ENCODE results near the gene ZNF565. TPM values are rescaled to one million over a fixed set of nuclear protein-coding genes. Genes with fewer than 3 reads are reported as not detected.

The ZNF565 gene
- polyA plus RNA-seq, 1 of the 3 experiments (the other 2 are of a cell fraction), result 1.5 TPM

- Histone ChIP-seq H3K27ac (ENCODE audit: low read depth in 2 of 2, low read length in 1 of 2) (peak overlapping the region in 1 of 2 experiments; percentile 66; a peak in 2 of 4 replicates), H3K4me3 (ENCODE audit: low read depth in 2 of 2, low read length in 1 of 2) (no peak overlapping the region), H4K20me1 (ENCODE audit: insufficient read depth) (peaks cover 85% of the 10 kb centered on the region), H3K9ac (no peak overlapping the region; the same call in 1 of the 2 replicates), H3K4me2 (peak overlapping the region; percentile 53), H3K9me2 (no peaks in the 10 kb centered on the region), H3K9me3 (no peaks in the 10 kb centered on the region), H3K36me3 (replicated peaks in 1 of 2; ENCODE audit: control insufficient read depth in 1 of 2, insufficient read depth in 2 of 2, low read length in 1 of 2) (peaks cover 47 to 93% of the 10 kb centered on the region in 2 experiments), H3F3A (replicated peaks; ENCODE audit: insufficient read depth) (peaks cover 28% of the 10 kb centered on the region), H3K79me2 (ENCODE audit: insufficient read depth) (peaks cover 98% of the 10 kb centered on the region), H3K27me3 (ENCODE audit: insufficient read depth) (no peaks in the 10 kb centered on the region), H2AFZ (ENCODE audit: low read depth) (no peak overlapping the region), H3K4me1 (ENCODE audit: control insufficient read depth in 1 of 2, insufficient read depth in 2 of 2, low read depth in 1 of 2, low read length in 1 of 2) (peaks cover 0 to 19% of the 10 kb centered on the region in 2 experiments; a peak in 2 of 4 replicates)
- POLR2A ChIA-PET, result no interaction called here
- CTCF ChIA-PET, result no interaction called here
- peak; percentile 73; the same call in 1 of the 2 replicates for TF ChIP-seq MEF2A (IDR thresholded peaks at IDR 0.05; ENCODE audit: borderline replicate concordance, low read depth)
- peak; percentile 13; the same call in 1 of the 2 replicates for TF ChIP-seq JUND (IDR thresholded peaks at IDR 0.05)
- no peak for TF ChIP-seq MXI1 (IDR thresholded peaks at IDR 0.05; ENCODE audit: low read depth, low read length)
- peak; percentile 58 for TF ChIP-seq TCF12 (IDR thresholded peaks at IDR 0.05)
- 71% methylated on average over 5 of the region's 5 CpGs for WGBS (ENCODE audit: low lambda C conversion rate)
- no peak for DNase-seq
Observed at GRCh38 chr19:36225219-36225892, 10.9 kb upstream of the ZNF565 start.

GRCh38 chr19:36222503-36222902, 8.0 kb upstream of the ZNF565 start:
- Histone ChIP-seq H3K9me2 (no peaks in the 10 kb centered on the region), H3K27me3 (ENCODE audit: insufficient read depth) (no peaks in the 10 kb centered on the region), H3K4me2 (no peak overlapping the region), H2AFZ (ENCODE audit: low read depth) (no peak overlapping the region), H3K27ac (ENCODE audit: low read depth in 2 of 2, low read length in 1 of 2) (no peak overlapping the region), H3K4me3 (ENCODE audit: low read depth in 2 of 2, low read length in 1 of 2) (no peak overlapping the region), H4K20me1 (ENCODE audit: insufficient read depth) (peaks cover 88% of the 10 kb centered on the region), H3K9me3 (no peaks in the 10 kb centered on the region), H3K36me3 (replicated peaks in 1 of 2; ENCODE audit: control insufficient read depth in 1 of 2, insufficient read depth in 2 of 2, low read length in 1 of 2) (peaks cover 23 to 84% of the 10 kb centered on the region in 2 experiments), H3K9ac (no peak overlapping the region), H3F3A (replicated peaks; ENCODE audit: insufficient read depth) (peaks cover 28% of the 10 kb centered on the region), H3K4me1 (ENCODE audit: control insufficient read depth in 1 of 2, insufficient read depth in 2 of 2, low read depth in 1 of 2, low read length in 1 of 2) (peaks cover 0 to 19% of the 10 kb centered on the region in 2 experiments; a peak in 2 of 4 replicates), H3K79me2 (ENCODE audit: insufficient read depth) (peaks cover 100% of the 10 kb centered on the region)
- TF ChIP-seq FOSL2 (IDR thresholded peaks at IDR 0.05; ENCODE audit: borderline replicate concordance, low read depth), result no peak
- TF ChIP-seq EZH2phosphoT487 (IDR thresholded peaks at IDR 0.05; ENCODE audit: borderline replicate concordance, low read depth), result no peak
- TF ChIP-seq EP300 (IDR thresholded peaks at IDR 0.05; ENCODE audit: borderline replicate concordance in 1 of 2, low read depth in 1 of 2, low read length in 1 of 2), result no peak
- no peak for TF ChIP-seq FOXJ3 (CRISPR knock-in tag; IDR thresholded peaks at IDR 0.05)
- no peak for TF ChIP-seq RXRA (IDR thresholded peaks at IDR 0.05; ENCODE audit: borderline replicate concordance, low read depth)
- TF ChIP-seq, protein P1, sequence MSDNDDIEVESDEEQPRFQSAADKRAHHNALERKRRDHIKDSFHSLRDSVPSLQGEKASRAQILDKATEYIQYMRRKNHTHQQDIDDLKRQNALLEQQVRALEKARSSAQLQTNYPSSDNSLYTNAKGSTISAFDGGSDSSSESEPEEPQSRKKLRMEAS (IDR thresholded peaks at IDR 0.05; ENCODE audit: low read depth), result no peak
- no peak for TF ChIP-seq FOXM1 (IDR thresholded peaks at IDR 0.05; ENCODE audit: low read depth)
- TF ChIP-seq JUND (IDR thresholded peaks at IDR 0.05), result no peak
- no peak for TF ChIP-seq CHD2 (IDR thresholded peaks at IDR 0.05; ENCODE audit: low read length, partially characterized antibody)
- POLR2A ChIA-PET, result no interaction called here
- CTCF ChIA-PET, result no interaction called here
- WGBS (ENCODE audit: low lambda C conversion rate), result 97% methylated on average over 4 of the region's 4 CpGs
- no peak for DNase-seq

- peaks cover 22 to 80% of the 10 kb centered on the region in 2 experiments for H3K36me3 ChIP-seq (replicated peaks in 1 of 2; ENCODE audit: control insufficient read depth in 1 of 2, insufficient read depth in 2 of 2, low read length in 1 of 2)
- H3K9me2 ChIP-seq, result no peaks in the 10 kb centered on the region
- H3K9me3 ChIP-seq, result no peaks in the 10 kb centered on the region
- H3K4me1 ChIP-seq (ENCODE audit: control insufficient read depth in 1 of 2, insufficient read depth in 2 of 2, low read depth in 1 of 2, low read length in 1 of 2), result peaks cover 0 to 19% of the 10 kb centered on the region in 2 experiments; a peak in 3 of 4 replicates
- H3K4me3 ChIP-seq (ENCODE audit: low read depth in 2 of 2, low read length in 1 of 2), result no peak overlapping the region
- 80% methylated on average over 4 of the region's 4 CpGs for WGBS (ENCODE audit: low lambda C conversion rate)
- TF ChIP-seq NRF1 (IDR thresholded peaks at IDR 0.05; ENCODE audit: low read depth, low read length), result no peak
- DNase-seq, result no peak
- peaks cover 100% of the 10 kb centered on the region for H3K79me2 ChIP-seq (ENCODE audit: insufficient read depth)
- H3K4me2 ChIP-seq, result no peak overlapping the region
- POLR2A ChIA-PET, result no interaction called here
- no peaks in the 10 kb centered on the region for H3K27me3 ChIP-seq (ENCODE audit: insufficient read depth)
- H4K20me1 ChIP-seq (ENCODE audit: insufficient read depth), result peaks cover 78% of the 10 kb centered on the region
- H3K9ac ChIP-seq, result no peak overlapping the region
- no peak overlapping the region for H2AFZ ChIP-seq (ENCODE audit: low read depth)
- H3K27ac ChIP-seq (ENCODE audit: low read depth in 2 of 2, low read length in 1 of 2), result no peak overlapping the region
- CTCF ChIA-PET, result no interaction called here
- H3F3A ChIP-seq (replicated peaks; ENCODE audit: insufficient read depth), result peaks cover 28% of the 10 kb centered on the region
Observed at GRCh38 chr19:36221474-36221873, 7.0 kb upstream of the ZNF565 start.
